ENCODE results near the gene TUSC2. TPM values are rescaled to one million over a fixed set of nuclear protein-coding genes. Genes with fewer than 3 reads are reported as not detected.

TUSC2 gene
- total and polyA plus RNA-seq, 2 of the 13 experiments (the other 11 are each of a cell fraction or from before 2014, with no cell fraction given), result 36.7 to 39.1 TPM

DNA sequence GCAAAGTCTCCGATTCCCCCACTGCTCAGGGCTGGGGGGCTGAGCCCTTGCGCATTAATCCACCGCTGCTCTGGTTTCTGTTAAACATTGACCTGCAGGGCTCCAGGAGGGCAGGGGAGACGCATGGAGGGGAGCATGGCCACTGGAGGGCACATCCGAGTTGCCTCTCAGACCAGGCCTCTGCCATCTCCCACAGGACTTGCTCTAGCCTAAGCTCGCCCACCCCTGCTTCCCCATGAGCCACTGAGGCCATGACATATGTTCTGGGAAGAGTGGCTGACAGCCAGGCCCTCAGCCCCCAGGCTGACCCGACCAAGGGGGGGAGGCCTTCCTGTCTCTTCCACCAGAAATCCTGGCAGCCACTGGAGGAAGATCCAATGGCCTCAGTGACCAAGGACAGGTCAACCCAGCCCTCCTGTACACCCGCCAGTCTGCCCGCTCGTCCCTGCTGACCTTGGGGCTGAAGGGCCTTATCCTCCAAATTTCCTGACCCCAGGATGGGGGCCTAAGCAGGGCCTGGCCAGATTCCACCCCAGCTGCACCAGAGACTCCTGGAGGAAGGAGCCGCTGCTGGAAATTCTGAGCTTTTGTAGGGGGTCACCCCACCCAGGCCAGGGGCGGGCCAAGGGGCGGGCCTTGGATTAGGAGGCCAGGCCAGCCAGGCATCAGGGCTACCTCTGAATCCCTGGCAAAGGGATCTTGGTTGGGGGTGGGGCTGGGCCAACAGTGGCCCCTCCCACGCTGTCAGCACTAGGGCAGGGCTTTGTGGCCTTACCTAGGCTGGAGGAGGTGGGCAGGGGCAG lies 24.8 kb downstream of the TUSC2 start, which contains the start of gene HYAL1 (continued):
- TF ChIP-seq, protein P1, sequence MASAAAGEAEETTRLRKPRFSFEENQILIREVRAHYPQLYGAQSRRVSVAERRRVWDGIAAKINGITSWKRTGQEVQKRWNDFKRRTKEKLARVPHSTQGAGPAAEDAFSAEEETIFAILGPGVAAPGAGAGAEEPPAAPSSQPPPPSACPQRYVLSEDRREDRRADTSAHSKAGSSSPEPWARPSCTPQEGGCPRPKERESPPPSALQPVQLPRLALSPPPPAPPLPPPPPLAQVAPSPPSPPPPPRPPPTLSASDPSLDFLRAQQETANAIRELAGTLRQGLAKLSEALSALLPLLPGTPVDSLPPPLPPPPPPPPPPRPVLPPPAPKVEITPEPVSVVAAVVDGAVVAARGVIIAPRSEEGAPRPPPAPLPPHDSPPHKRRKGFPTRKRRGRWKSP (CRISPR knock-in tag; IDR thresholded peaks at IDR 0.05), result 0 out of 2 replicates have a peak, but pooled peaks have one; percentile 31
- peak; percentile 66; the same call in 1 of the 2 replicates for TF ChIP-seq ZNF317 (CRISPR knock-in tag; IDR thresholded peaks at IDR 0.05)
- no peak for TF ChIP-seq SP1 (IDR thresholded peaks at IDR 0.05)
- TF ChIP-seq SP1 (CRISPR knock-in tag; IDR thresholded peaks at IDR 0.05), result peak; percentile 80
- TF ChIP-seq MTA3 (CRISPR knock-in tag; IDR thresholded peaks at IDR 0.05), result no peak
- TF ChIP-seq, protein P2, sequence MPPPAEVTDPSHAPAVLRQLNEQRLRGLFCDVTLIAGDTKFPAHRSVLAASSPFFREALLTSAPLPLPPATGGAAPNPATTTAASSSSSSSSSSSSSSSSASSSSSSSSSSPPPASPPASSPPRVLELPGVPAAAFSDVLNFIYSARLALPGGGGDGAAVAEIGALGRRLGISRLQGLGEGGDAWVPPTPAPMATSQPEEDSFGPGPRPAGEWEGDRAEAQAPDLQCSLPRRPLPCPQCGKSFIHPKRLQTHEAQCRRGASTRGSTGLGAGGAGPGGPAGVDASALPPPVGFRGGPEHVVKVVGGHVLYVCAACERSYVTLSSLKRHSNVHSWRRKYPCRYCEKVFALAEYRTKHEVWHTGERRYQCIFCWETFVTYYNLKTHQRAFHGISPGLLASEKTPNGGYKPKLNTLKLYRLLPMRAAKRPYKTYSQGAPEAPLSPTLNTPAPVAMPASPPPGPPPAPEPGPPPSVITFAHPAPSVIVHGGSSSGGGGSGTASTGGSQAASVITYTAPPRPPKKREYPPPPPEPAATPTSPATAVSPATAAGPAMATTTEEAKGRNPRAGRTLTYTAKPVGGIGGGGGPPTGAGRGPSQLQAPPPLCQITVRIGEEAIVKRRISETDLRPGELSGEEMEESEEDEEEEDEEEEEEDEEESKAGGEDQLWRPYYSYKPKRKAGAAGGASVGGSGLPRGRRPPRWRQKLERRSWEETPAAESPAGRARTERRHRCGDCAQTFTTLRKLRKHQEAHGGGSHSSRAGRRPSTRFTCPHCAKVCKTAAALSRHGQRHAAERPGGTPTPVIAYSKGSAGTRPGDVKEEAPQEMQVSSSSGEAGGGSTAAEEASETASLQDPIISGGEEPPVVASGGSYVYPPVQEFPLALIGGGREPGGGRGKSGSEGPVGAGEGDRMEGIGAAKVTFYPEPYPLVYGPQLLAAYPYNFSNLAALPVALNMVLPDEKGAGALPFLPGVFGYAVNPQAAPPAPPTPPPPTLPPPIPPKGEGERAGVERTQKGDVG (CRISPR knock-in tag; IDR thresholded peaks at IDR 0.05; ENCODE audit: borderline replicate concordance), result no peak; the same call in 1 of the 2 replicates
- peak; percentile 77 for TF ChIP-seq THAP11 (CRISPR knock-in tag; IDR thresholded peaks at IDR 0.05)
- peak; percentile 82 for TF ChIP-seq ZNF547 (CRISPR knock-in tag; IDR thresholded peaks at IDR 0.05)
- TF ChIP-seq ZBTB1 (CRISPR knock-in tag; IDR thresholded peaks at IDR 0.05; ENCODE audit: borderline replicate concordance), result no peak
- TF ChIP-seq ZNF563 (CRISPR knock-in tag; IDR thresholded peaks at IDR 0.05), result peak; percentile 55; the same call in 1 of the 2 replicates
- no peak for TF ChIP-seq TBP (CRISPR knock-in tag; IDR thresholded peaks at IDR 0.05)
- 0 out of 2 replicates have a peak, but pooled peaks have one; percentile 34 for TF ChIP-seq KMT2B (CRISPR knock-in tag; IDR thresholded peaks at IDR 0.05)
- TF ChIP-seq, protein P3, sequence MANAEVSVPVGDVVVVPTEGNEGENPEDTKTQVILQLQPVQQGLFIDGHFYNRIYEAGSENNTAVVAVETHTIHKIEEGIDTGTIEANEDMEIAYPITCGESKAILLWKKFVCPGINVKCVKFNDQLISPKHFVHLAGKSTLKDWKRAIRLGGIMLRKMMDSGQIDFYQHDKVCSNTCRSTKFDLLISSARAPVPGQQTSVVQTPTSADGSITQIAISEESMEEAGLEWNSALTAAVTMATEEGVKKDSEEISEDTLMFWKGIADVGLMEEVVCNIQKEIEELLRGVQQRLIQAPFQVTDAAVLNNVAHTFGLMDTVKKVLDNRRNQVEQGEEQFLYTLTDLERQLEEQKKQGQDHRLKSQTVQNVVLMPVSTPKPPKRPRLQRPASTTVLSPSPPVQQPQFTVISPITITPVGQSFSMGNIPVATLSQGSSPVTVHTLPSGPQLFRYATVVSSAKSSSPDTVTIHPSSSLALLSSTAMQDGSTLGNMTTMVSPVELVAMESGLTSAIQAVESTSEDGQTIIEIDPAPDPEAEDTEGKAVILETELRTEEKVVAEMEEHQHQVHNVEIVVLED (CRISPR knock-in tag; IDR thresholded peaks at IDR 0.05; ENCODE audit: borderline replicate concordance), result peak; percentile 37
- no peak for TF ChIP-seq ZNF75D (CRISPR knock-in tag; IDR thresholded peaks at IDR 0.05; ENCODE audit: borderline replicate concordance)
- TF ChIP-seq ZC3H4 (CRISPR knock-in tag; IDR thresholded peaks at IDR 0.05; ENCODE audit: borderline replicate concordance), result no peak; the same call in 1 of the 2 replicates
- TF ChIP-seq ZNF629 (CRISPR knock-in tag; conservative IDR thresholded peaks at IDR 0.05), result no peak
- peak; percentile 89; the same call in 1 of the 2 replicates for TF ChIP-seq ZSCAN25 (CRISPR knock-in tag; IDR thresholded peaks at IDR 0.05)
- no peak for TF ChIP-seq ZNF562 (CRISPR knock-in tag; IDR thresholded peaks at IDR 0.05; ENCODE audit: borderline replicate concordance)
- TF ChIP-seq SNAI1 (CRISPR knock-in tag; IDR thresholded peaks at IDR 0.05; ENCODE audit: borderline replicate concordance), result no peak
- TF ChIP-seq FOXM1 (CRISPR knock-in tag; IDR thresholded peaks at IDR 0.05), result no peak

All from HepG2 (cell line).